NCI-H1436 (cell line): Measurements from ENCODE around the gene RFC2.

ENCODE experiments used
- DNase-seq: peaks from one replicate; lab custom pipeline; 2025; lab: John Stamatoyannopoulos, UW

RFC2 gene

DNA sequence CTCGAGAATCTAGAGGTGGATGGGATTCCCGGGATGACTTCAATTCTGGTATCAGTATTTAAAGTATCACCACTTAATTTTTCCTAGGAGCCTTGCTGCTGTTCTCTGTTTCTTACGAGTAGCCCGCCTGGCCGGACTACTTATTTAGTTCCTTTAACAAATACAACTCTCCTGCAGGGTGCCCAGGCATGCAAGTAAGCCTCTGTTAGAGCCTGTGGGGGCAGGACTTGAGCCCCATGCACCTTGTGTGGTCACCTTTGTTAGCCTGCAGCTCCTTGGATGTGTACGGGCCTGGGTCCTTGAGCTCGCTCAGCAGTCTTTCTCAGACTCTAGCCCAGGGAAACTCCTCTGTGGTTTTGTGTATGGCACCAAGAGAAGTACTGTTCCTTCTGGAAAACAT lies 63.9 kb downstream of the RFC2 start:
- DNase-seq, result no peak

DNA sequence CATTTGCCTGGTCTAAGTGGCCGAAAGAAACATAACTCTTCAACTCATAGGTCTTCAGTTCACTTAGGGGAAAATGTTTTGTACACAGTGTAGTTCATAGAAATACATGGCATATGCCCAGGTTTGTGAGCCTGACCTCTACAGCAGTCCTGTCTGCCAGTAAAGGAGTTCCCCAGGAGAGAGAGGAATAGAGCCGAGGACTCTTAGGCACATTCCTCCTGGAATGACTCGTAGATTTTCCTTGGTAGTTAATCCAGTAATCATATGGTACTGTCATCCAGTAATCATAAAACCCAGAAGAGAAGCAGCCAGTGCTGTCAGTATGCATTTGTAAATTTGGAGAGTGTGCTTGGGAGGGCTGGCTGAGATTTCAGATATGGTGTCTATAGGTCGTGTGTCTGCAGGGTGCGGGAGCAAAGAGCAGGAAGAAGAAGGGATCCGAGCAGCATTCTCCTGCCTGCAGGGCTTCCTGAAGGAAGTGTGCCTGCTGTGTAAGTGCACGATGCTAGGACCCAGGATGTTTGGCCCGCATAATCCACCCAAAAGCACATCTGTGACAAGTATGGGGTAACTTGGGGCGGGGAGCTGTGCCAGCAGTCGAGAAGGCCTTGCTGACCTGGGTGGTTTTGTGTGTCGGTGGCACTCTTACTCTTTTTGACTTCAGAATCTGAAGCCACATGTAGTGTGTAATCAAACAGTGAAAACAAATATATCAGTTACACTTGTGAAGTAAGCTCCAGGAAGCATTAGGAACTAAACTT lies 66.1 kb downstream of the RFC2 start:
- no peak for DNase-seq

DNA sequence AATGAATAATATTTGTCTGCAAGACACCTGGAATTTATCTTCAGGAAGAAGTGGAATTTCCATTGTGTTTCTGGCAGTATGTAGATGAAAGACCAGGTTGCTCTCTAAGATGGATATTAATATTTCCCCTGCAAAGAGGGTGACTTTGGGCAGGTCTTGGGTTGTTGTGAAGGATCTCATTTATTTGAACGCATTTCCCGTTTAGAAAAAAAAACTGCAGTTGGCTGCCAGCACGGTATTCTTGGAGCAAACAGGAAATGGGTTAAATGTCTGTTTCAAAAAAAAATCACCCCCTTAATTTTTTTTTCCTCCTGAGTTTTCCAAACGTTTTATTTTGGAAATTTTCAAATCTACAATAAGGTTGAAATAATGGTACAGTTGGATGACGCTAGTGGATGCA lies 68.6 kb downstream of the RFC2 start:
- no peak for DNase-seq

DNA sequence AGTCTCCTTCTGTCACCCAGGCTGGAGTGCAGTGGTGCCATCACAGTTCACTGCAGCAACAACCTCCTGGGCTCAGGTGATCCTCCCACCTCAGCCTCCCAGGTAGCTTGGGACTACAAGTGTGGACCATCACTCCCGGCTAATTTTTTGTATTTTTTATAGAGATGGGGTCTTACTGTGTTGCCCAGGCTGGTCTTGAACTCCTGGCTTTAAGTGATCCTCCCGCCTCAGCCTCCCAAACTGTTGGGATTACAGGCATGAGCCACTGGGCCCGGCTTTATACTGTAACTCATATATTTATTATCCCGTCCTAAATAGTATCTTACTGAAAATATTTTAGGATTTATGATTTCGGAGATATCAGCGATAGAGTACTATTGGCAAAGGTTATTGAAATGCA lies 69.2 kb downstream of the RFC2 start:
- DNase-seq, result no peak

DNA sequence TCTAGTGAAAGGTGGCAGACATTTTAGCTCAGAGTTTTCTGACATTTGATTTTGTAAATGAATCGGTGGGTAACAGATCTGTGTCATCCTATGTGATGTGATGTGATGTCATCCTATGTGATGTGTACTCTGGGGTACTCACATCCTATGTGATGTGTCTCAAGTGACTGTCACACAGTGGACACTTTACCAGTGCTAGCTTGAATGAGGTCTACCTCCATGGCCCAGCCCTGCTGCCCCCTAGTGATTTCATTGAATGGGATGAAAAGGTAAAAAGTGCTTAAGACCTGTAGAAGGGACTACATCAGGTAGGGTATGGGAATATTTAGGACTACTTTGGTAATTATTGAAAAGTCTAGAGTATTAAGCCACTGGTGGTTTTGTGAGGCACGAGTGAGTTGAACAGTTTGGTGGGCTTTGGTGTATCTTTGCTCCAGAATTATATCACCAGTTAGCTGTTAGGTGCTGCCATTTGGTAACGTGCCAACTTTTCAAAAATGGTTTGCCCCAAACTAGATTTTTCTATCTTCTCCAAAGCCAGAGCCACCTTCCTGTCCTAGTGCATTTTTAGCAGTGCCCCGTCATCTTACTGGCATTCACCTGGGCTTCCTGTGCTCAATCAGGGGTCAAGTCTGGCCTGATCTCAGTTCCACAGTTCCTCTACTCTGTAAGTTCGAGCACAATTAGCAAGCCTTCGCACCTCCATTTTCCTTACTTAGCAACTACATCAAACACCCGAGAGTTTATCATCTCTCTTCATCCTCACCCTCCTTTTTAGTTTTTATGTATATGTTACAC lies 70.3 kb downstream of the RFC2 start:
- DNase-seq, result no peak

DNA sequence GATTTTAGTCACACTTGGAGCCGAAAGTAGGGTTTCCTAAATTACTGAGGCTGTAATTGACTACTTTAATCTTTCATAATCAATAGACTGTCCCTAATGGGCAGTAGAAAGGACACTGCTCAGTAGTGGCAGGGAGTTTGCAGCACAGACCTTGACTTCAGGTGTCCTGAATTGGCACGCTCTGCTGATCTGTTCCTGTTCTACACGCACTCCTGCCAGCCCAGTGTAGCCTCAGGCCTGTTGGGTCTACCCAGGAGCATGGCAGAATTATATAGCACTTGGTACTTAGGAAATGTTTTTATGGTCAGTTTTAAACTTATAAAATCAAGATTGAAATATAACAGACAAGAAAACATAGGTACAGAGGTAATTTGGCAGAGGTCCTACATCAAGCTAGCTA lies 71.1 kb downstream of the RFC2 start:
- no peak for DNase-seq

DNA sequence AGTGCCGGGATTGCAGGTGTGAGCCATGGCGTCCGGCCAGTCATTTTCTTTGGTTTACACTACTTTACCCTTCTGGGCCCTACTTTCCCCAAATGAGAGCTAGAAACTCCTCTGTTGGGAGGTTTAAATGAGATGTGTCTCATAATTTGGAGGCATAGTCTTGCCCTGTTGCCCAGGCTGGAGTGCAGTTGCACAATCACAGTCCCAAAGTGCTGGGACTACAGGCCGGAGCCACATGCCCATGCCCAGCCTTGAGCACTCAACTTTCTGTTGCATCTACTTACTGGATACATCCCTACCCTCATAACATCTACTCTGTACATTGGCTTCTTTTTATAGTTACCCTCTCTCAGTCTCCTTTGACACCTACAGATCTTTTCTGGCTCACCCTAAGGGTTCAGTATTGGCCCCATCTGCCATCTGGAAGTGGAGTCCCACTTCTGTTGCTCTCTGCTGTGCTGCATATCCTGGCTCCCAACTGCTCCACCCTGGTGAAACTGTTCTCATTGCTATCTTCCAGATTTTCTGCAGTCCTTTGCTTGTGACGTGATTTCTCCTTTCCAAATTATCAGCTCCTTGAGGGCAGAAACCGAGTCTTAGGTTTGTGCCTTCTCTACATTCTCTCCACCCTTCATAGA lies 71.6 kb downstream of the RFC2 start:
- DNase-seq, result no peak

DNA sequence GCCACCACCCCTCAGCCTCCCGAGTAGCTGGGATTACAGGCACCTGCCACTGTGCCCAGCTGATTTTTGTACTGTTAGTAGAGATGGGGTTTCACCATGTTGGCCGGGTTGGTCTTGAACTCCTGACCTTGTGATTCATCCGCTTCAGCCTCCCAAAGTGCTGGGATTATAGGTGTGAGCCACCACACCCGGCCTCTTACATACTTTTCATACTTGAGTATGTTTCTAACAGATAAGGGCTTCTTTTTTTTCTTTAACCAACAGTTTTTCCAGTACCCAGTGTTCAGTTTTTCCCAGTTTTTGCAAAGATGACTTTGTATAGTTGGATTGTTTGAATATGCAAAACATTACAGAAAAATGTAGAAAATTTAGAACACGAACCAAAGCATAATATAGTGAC lies 72.4 kb downstream of the RFC2 start:
- DNase-seq, result no peak
